Body of pancreas (tissue), 4 donors: Measurements from ENCODE around the gene AGMAT.

ENCODE experiments used
- POLR2A ChIP-seq, 3 donors: fragments of 450-650 bp; IDR thresholded peaks; one replicate each; pipeline ENCODE4 v1.6.1; 2016; ENCODE audit warnings: antibody characterized with exemption in 3 of 3, mild to moderate bottlenecking in 2 of 3
- TF ChIP-seq, protein P1 (sequence below), 7 experiments: fragments of 450-650 bp in 4 of 7; fragments of 200-600 bp in 3 of 7; sonication (generic) in 3 of 7; IDR thresholded peaks; one replicate each; pipeline ENCODE4 v1.5.1; 2016 to 2019; ENCODE audit warnings: antibody characterized with exemption in 7 of 7

DNA sequence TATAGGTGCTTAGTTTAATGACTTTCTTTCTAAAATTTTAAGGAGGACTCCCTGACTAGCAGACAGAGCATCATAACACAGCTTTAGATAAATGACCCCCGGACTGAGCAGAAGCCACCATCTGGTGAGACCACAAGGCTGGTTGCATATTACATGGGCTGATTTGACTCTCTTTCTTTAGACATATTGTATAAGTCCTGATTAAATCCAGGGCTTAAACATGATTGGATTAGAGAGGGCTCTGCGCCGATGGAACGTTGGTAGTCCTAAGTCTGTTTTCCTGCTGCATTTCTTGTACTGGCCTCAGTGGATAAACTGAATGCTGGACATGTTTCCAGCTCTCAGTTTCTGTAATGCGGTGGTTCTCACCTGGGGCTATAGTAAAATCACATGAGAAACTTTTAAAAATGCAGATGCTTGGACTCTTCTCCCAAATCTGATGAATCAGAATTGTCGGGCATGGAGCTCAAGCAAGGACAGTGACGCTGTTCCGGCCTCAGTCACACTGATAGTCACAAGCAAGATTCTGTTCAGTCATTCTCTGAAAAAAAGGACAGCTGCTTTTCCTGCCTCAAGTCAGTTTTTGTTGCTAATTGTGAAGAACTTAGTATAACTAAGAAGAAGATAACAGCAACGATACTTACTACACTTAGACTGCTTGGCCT is 49.0 kb upstream of the AGMAT start:
- TF ChIP-seq, protein P1, sequence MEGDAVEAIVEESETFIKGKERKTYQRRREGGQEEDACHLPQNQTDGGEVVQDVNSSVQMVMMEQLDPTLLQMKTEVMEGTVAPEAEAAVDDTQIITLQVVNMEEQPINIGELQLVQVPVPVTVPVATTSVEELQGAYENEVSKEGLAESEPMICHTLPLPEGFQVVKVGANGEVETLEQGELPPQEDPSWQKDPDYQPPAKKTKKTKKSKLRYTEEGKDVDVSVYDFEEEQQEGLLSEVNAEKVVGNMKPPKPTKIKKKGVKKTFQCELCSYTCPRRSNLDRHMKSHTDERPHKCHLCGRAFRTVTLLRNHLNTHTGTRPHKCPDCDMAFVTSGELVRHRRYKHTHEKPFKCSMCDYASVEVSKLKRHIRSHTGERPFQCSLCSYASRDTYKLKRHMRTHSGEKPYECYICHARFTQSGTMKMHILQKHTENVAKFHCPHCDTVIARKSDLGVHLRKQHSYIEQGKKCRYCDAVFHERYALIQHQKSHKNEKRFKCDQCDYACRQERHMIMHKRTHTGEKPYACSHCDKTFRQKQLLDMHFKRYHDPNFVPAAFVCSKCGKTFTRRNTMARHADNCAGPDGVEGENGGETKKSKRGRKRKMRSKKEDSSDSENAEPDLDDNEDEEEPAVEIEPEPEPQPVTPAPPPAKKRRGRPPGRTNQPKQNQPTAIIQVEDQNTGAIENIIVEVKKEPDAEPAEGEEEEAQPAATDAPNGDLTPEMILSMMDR (IDR thresholded peaks at IDR 0.05) = no peak
- no peak for TF ChIP-seq POLR2A (IDR thresholded peaks at IDR 0.05)
